ENCODE results near the gene OXT. TPM values are rescaled to one million over a fixed set of nuclear protein-coding genes. Genes with fewer than 3 reads are reported as not detected.

OXT gene
- total RNA-seq, 1 donor from 2014 or later = not detected

- CTCF ChIA-PET = no interaction called here
These were observed 26.2 kb upstream of the OXT start for GRCh38 chr20:3045042-3045815.

GRCh38 chr20:3045816-3046676, 25.4 kb upstream of the OXT start, which contains the start of gene MRPS26:
MRPS26 (plus strand) TSS chr20:3046052; CDS start chr20:3046069, 17 bp downstream.
- ATAC-seq (ENCODE audit: low read depth) = peak; percentile 91
- Mint-ChIP-seq H3K4me3 (peak within 1 kb of the TSS; percentile 84), H3K9me3 (no peaks in the 10 kb centered on the region), H3K27ac (peak within 1 kb of the TSS; percentile 89), H3K36me3 (ENCODE audit: low read depth) (peaks cover 33% of the 10 kb centered on the region), H3K27me3 (no peaks in the 10 kb centered on the region), H3K4me1 (peaks cover 14% of the 10 kb centered on the region)
- ChIA-PET CTCF (no interaction called here), POLR2A (interaction anchor here (0.6 to 2.1 kb wide), 8 partner anchors 8 to 173 kb away, joined by 3 to 7 read pairs (median 4); partner anchors contain the start of genes FASTKD5, OXT, PTPRA and UBOX5)
- TF ChIP-seq, protein P1, sequence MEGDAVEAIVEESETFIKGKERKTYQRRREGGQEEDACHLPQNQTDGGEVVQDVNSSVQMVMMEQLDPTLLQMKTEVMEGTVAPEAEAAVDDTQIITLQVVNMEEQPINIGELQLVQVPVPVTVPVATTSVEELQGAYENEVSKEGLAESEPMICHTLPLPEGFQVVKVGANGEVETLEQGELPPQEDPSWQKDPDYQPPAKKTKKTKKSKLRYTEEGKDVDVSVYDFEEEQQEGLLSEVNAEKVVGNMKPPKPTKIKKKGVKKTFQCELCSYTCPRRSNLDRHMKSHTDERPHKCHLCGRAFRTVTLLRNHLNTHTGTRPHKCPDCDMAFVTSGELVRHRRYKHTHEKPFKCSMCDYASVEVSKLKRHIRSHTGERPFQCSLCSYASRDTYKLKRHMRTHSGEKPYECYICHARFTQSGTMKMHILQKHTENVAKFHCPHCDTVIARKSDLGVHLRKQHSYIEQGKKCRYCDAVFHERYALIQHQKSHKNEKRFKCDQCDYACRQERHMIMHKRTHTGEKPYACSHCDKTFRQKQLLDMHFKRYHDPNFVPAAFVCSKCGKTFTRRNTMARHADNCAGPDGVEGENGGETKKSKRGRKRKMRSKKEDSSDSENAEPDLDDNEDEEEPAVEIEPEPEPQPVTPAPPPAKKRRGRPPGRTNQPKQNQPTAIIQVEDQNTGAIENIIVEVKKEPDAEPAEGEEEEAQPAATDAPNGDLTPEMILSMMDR (IDR thresholded peaks at IDR 0.05) = no peak
- DNase-seq = peak; percentile 88
- intact Hi-C loops (cut with micrococcal nuclease) = loop anchor here (1.0 to 10.0 kb wide), 11 partner anchors 47 to 1929 kb away; partner anchors contain the start of genes ADISSP, DDRGK1, FASTKD5 and IDH3B

More at GRCh38 chr20:3045042-3045815, 26.2 kb upstream of the OXT start:
- TF ChIP-seq, protein P1 (IDR thresholded peaks at IDR 0.05) = no peak
- Mint-ChIP-seq H3K36me3 (ENCODE audit: low read depth) (peaks cover 32% of the 10 kb centered on the region), H3K4me1 (peaks cover 14% of the 10 kb centered on the region), H3K27me3 (no peaks in the 10 kb centered on the region), H3K9me3 (no peaks in the 10 kb centered on the region), H3K4me3 (peak overlapping the region; percentile 84), H3K27ac (peak overlapping the region; percentile 89)
- DNase-seq (peak; percentile 15), ATAC-seq (ENCODE audit: low read depth) (peak; percentile 61)
- intact Hi-C loops (cut with micrococcal nuclease) = loop anchor here (1.0 to 10.0 kb wide), 10 partner anchors 48 to 1928 kb away; partner anchors contain the start of genes ADISSP, DDRGK1, IDH3B and NOP56
- POLR2A ChIA-PET = interaction anchor here (0.5 to 2.1 kb wide), 12 partner anchors 8 to 827 kb away, joined by 3 to 7 read pairs (median 4); partner anchors contain the start of genes FASTKD5, OXT, PTPRA and UBOX5

- Mint-ChIP-seq H3K27me3 (no peaks in the 10 kb centered on the region), H3K4me3 (peak overlapping the region; percentile 84), H3K9me3 (no peaks in the 10 kb centered on the region), H3K36me3 (ENCODE audit: low read depth) (peaks cover 30% of the 10 kb centered on the region), H3K4me1 (peaks cover 14% of the 10 kb centered on the region), H3K27ac (peak overlapping the region; percentile 57)
- DNase-seq (no peak), ATAC-seq (ENCODE audit: low read depth) (no peak)
- intact Hi-C loops (cut with micrococcal nuclease) = loop anchor here (2.0 to 10.0 kb wide), 6 partner anchors 112 to 1930 kb away; partner anchors contain the start of genes ADISSP, FASTKD5, NOP56 and PSMF1
- TF ChIP-seq, protein P1 (IDR thresholded peaks at IDR 0.05) = no peak
- CTCF ChIA-PET = no interaction called here
- POLR2A ChIA-PET = interaction anchor here (0.6 to 2.1 kb wide), 2 partner anchors 114 to 174 kb away, joined by 3 to 5 read pairs; partner anchors contain the start of gene PTPRA
These were observed 24.6 kb upstream of the OXT start for GRCh38 chr20:3046677-3047462.

- Mint-ChIP-seq H3K4me1 (peaks cover 14% of the 10 kb centered on the region), H3K4me3 (peak overlapping the region; percentile 84), H3K27ac (no peak overlapping the region), H3K36me3 (ENCODE audit: low read depth) (peaks cover 30% of the 10 kb centered on the region), H3K27me3 (no peaks in the 10 kb centered on the region), H3K9me3 (no peaks in the 10 kb centered on the region)
- intact Hi-C loops (cut with micrococcal nuclease) = loop anchor here (2.0 to 10.0 kb wide), 6 partner anchors 111 to 1930 kb away; partner anchors contain the start of genes ADISSP, FASTKD5, NOP56 and PSMF1
- ATAC-seq (ENCODE audit: low read depth) (no peak), DNase-seq (no peak)
- ChIA-PET POLR2A (no interaction called here), CTCF (no interaction called here)
- TF ChIP-seq, protein P1 (IDR thresholded peaks at IDR 0.05) = no peak
These were observed 23.7 kb upstream of the OXT start for GRCh38 chr20:3047486-3048419.

All from activated B cell treated with CpG ODN at 0.5 μM for 24 hours (primary cell).